ENCODE measurements around the gene UMODL1. TPM values are rescaled to one million over a fixed set of nuclear protein-coding genes. Genes with fewer than 3 reads are reported as not detected.
A peak's percentile ranks its signal among the peaks of the same experiment; 100 is the strongest.

Gene UMODL1
- total and polyA plus RNA-seq, 10 of the 15 experiments (the other 5 are each of a cell fraction or from before 2014, with no cell fraction given) = 0.01 to 0.11 (median 0.03) TPM; not detected in 5

DNA sequence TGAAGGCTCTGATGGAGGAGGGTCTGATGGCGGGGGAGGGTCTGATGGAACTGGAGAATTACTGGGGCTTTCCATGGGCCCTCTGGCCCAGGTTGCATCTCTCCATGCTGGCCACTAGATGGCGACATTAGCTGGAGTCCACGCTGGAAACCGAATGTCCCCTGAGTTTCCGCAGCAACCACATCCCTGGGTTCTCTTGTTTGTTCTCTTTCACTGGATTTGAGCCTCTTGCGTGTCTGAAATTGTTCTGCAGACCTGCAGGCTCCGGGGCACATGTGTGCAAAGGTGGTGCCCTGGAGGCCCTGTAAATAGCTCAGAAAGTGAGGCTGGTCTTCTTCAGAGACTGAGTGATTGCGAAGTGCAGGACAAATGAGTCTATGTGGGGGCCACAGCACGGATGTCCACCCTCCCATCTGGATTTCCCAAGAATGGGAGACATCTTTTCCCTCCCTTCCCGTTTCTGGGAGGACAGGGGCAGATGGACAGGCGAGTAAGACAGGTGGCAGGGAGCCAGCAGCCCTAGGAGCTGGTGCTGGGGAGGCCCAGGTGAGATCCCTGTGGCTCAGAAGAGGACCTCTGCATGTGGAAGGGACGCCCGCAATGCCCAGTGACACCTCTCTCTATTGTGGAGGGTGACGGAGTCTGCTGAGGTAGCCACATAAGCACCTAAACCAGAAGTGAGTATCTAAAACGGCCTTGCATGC lies 74.6 kb downstream of the UMODL1 start (continued):
- TF ChIP-seq SIN3A (IDR thresholded peaks at IDR 0.05; ENCODE audit: low read depth, low read length) (no peak), WRNIP1 (IDR thresholded peaks at IDR 0.05; ENCODE audit: borderline replicate concordance, low read depth, low read length) (no peak), RBBP5 (conservative IDR thresholded peaks at IDR 0.05) (no peak), CHD1 (IDR thresholded peaks at IDR 0.05; ENCODE audit: low read depth, low read length) (no peak), PAX8 (IDR thresholded peaks at IDR 0.05) (no peak), SPI1 (IDR thresholded peaks at IDR 0.05; ENCODE audit: borderline replicate concordance, insufficient read depth, low read depth, low read length) (no peak), TCF3 (IDR thresholded peaks at IDR 0.05; ENCODE audit: borderline replicate concordance, insufficient read depth, low read depth, low read length) (no peak), STAT3 (IDR thresholded peaks at IDR 0.05; ENCODE audit: low read depth, low read length) (no peak), CREM (IDR thresholded peaks at IDR 0.05; ENCODE audit: low read depth) (no peak), CBX5 (IDR thresholded peaks at IDR 0.05; ENCODE audit: low read depth) (no peak), ETV6 (conservative IDR thresholded peaks at IDR 0.05 in 1 of 2, IDR thresholded peaks at IDR 0.05 in 1 of 2; ENCODE audit: borderline replicate concordance in 1 of 2, low read depth in 1 of 2) (no peak)
- TF ChIP-seq, protein P1, sequence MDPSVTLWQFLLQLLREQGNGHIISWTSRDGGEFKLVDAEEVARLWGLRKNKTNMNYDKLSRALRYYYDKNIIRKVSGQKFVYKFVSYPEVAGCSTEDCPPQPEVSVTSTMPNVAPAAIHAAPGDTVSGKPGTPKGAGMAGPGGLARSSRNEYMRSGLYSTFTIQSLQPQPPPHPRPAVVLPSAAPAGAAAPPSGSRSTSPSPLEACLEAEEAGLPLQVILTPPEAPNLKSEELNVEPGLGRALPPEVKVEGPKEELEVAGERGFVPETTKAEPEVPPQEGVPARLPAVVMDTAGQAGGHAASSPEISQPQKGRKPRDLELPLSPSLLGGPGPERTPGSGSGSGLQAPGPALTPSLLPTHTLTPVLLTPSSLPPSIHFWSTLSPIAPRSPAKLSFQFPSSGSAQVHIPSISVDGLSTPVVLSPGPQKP (IDR thresholded peaks at IDR 0.05; ENCODE audit: low read depth, low read length) = no peak
- TF ChIP-seq, protein P2, sequence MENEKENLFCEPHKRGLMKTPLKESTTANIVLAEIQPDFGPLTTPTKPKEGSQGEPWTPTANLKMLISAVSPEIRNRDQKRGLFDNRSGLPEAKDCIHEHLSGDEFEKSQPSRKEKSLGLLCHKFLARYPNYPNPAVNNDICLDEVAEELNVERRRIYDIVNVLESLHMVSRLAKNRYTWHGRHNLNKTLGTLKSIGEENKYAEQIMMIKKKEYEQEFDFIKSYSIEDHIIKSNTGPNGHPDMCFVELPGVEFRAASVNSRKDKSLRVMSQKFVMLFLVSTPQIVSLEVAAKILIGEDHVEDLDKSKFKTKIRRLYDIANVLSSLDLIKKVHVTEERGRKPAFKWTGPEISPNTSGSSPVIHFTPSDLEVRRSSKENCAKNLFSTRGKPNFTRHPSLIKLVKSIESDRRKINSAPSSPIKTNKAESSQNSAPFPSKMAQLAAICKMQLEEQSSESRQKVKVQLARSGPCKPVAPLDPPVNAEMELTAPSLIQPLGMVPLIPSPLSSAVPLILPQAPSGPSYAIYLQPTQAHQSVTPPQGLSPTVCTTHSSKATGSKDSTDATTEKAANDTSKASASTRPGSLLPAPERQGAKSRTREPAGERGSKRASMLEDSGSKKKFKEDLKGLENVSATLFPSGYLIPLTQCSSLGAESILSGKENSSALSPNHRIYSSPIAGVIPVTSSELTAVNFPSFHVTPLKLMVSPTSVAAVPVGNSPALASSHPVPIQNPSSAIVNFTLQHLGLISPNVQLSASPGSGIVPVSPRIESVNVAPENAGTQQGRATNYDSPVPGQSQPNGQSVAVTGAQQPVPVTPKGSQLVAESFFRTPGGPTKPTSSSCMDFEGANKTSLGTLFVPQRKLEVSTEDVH (IDR thresholded peaks at IDR 0.05; ENCODE audit: low read depth, partially characterized antibody) = no peak
- TF ChIP-seq, protein P3, sequence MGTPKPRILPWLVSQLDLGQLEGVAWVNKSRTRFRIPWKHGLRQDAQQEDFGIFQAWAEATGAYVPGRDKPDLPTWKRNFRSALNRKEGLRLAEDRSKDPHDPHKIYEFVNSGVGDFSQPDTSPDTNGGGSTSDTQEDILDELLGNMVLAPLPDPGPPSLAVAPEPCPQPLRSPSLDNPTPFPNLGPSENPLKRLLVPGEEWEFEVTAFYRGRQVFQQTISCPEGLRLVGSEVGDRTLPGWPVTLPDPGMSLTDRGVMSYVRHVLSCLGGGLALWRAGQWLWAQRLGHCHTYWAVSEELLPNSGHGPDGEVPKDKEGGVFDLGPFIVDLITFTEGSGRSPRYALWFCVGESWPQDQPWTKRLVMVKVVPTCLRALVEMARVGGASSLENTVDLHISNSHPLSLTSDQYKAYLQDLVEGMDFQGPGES (IDR thresholded peaks at IDR 0.05) = no peak
- TF ChIP-seq, protein P4, sequence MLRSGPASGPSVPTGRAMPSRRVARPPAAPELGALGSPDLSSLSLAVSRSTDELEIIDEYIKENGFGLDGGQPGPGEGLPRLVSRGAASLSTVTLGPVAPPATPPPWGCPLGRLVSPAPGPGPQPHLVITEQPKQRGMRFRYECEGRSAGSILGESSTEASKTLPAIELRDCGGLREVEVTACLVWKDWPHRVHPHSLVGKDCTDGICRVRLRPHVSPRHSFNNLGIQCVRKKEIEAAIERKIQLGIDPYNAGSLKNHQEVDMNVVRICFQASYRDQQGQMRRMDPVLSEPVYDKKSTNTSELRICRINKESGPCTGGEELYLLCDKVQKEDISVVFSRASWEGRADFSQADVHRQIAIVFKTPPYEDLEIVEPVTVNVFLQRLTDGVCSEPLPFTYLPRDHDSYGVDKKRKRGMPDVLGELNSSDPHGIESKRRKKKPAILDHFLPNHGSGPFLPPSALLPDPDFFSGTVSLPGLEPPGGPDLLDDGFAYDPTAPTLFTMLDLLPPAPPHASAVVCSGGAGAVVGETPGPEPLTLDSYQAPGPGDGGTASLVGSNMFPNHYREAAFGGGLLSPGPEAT (IDR thresholded peaks at IDR 0.05; ENCODE audit: low read depth) = peak; percentile 77
- TF ChIP-seq, protein P5, sequence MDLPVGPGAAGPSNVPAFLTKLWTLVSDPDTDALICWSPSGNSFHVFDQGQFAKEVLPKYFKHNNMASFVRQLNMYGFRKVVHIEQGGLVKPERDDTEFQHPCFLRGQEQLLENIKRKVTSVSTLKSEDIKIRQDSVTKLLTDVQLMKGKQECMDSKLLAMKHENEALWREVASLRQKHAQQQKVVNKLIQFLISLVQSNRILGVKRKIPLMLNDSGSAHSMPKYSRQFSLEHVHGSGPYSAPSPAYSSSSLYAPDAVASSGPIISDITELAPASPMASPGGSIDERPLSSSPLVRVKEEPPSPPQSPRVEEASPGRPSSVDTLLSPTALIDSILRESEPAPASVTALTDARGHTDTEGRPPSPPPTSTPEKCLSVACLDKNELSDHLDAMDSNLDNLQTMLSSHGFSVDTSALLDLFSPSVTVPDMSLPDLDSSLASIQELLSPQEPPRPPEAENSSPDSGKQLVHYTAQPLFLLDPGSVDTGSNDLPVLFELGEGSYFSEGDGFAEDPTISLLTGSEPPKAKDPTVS (IDR thresholded peaks at IDR 0.05; ENCODE audit: low read depth, low read length) = no peak
- TF ChIP-seq, protein P6, sequence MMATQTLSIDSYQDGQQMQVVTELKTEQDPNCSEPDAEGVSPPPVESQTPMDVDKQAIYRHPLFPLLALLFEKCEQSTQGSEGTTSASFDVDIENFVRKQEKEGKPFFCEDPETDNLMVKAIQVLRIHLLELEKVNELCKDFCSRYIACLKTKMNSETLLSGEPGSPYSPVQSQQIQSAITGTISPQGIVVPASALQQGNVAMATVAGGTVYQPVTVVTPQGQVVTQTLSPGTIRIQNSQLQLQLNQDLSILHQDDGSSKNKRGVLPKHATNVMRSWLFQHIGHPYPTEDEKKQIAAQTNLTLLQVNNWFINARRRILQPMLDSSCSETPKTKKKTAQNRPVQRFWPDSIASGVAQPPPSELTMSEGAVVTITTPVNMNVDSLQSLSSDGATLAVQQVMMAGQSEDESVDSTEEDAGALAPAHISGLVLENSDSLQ (IDR thresholded peaks at IDR 0.05) = no peak; the same call in 1 of the 2 replicates

Data from GM12878 (cell line).